GM23248 (cell line): ENCODE data around the gene OR51Q1. TPM values are rescaled to one million over a fixed set of nuclear protein-coding genes. Genes with fewer than 3 reads are reported as not detected.

Experiments
- DNase-seq: peaks from one replicate; pipeline ENCODE4 v3.0.0-alpha.2; 2015
- H2AFZ ChIP-seq: fragments of 200-600 bp; sonication (generic); 2 replicates; pipeline ENCODE4 v1.6.1; 2016; ENCODE audit warnings: antibody characterized with exemption
- H3F3A ChIP-seq: fragments of 200-600 bp; sonication (generic); 2 replicates; pipeline ENCODE4 v1.6.1; 2016; ENCODE audit warnings: mild to moderate bottlenecking, antibody characterized with exemption, mixed run types; ENCODE audit not compliant: insufficient read depth
- H3K27ac ChIP-seq: fragments of 200-600 bp; sonication (generic); 2 replicates; pipeline ENCODE4 v1.5.1; 2016; ENCODE audit warnings: mild to moderate bottlenecking
- H3K27me3 ChIP-seq: fragments of 200-600 bp; sonication (generic); replicated peaks from 2 replicates; pipeline ENCODE4 v1.6.1; 2016; ENCODE audit warnings: mild to moderate bottlenecking; ENCODE audit not compliant: insufficient read depth
- H3K36me3 ChIP-seq: fragments of 200-600 bp; sonication (generic); 2 replicates; pipeline ENCODE4 v1.6.1; 2016; ENCODE audit warnings: low read depth, mild to moderate bottlenecking
- H3K4me1 ChIP-seq: fragments of 200-600 bp; sonication (generic); 2 replicates; pipeline ENCODE4 v1.6.1; 2016; ENCODE audit warnings: mild to moderate bottlenecking; ENCODE audit not compliant: insufficient read depth
- H3K4me2 ChIP-seq: fragments of 200-600 bp; sonication (generic); one replicate; pipeline ENCODE4 v1.6.1; 2016; ENCODE audit warnings: mild to moderate bottlenecking; ENCODE audit not compliant: unreplicated experiment
- H3K4me3 ChIP-seq: fragments of 200-600 bp; sonication (generic); 2 replicates; pipeline ENCODE4 v1.5.1; 2016; ENCODE audit warnings: mild to moderate bottlenecking
- H3K79me2 ChIP-seq: fragments of 200-600 bp; sonication (generic); 2 replicates; pipeline ENCODE4 v1.6.1; 2016; ENCODE audit warnings: mild to moderate bottlenecking; ENCODE audit not compliant: insufficient read depth
- H3K9ac ChIP-seq: fragments of 200-600 bp; sonication (generic); 2 replicates; pipeline ENCODE4 v1.6.1; 2016; ENCODE audit warnings: mild to moderate bottlenecking
- H3K9me2 ChIP-seq: fragments of 200-600 bp; sonication (generic); 2 replicates; pipeline ENCODE4 v1.6.1; 2016; ENCODE audit warnings: mixed run types, mild to moderate bottlenecking, moderate library complexity; ENCODE audit not compliant: insufficient read depth
- H3K9me3 ChIP-seq: fragments of 200-600 bp; sonication (generic); one replicate; pipeline ENCODE4 v1.6.1; 2017; ENCODE audit warnings: low read depth
- H4K20me1 ChIP-seq: fragments of 200-600 bp; sonication (generic); 2 replicates; pipeline ENCODE4 v1.6.0; 2016; ENCODE audit not compliant: insufficient read depth
- EZH2 ChIP-seq: fragments of 200-600 bp; sonication (generic); IDR thresholded peaks from 2 replicates; pipeline ENCODE4 v1.6.1; 2018; ENCODE audit warnings: antibody characterized with exemption, mild to moderate bottlenecking; ENCODE audit not compliant: insufficient read depth, poor library complexity, severe bottlenecking
- EZH2phosphoT487 ChIP-seq: fragments of 200-600 bp; sonication (generic); IDR thresholded peaks from 2 replicates; pipeline ENCODE4 v1.6.1; 2018; ENCODE audit warnings: antibody characterized with exemption, moderate library complexity, mild to moderate bottlenecking, low read depth; ENCODE audit not compliant: insufficient read depth
- WGBS, 2 experiments: methylation state at CpG; one replicate each; pipeline ENCODE4 v1.1.6; 2015 to 2017; ENCODE audit warnings: low lambda C conversion rate in 2 of 2, low coverage in 1 of 2; ENCODE audit errors: missing lambda C conversion rate in 2 of 2; 5-methylcytosine and 5-hydroxymethylcytosine counted together
- in situ Hi-C: fragments of 300-500 bp; cut with MboI; formaldehyde crosslinking; loops from 2 replicates; pipeline ENCODE4 v1.15.0; 2020
- polyA plus RNA-seq: library from polyadenylated mRNA; unstranded; fragments of >200 nt; fragmentation: Nextera tagmentation; extraction: Ambion mirVana; gene quantifications from 2 replicates; pipeline ENCODE4 v1.2.1, GENCODE V29; 2016
- total RNA-seq: library from RNA; depleted of rRNA; stranded (reverse); fragments of >200 nt; shearing (Covaris generic); gene quantifications from 2 replicates; pipeline ENCODE4 v1.2.3, GENCODE V29; 2014; rRNA removed

The OR51Q1 gene
- total and polyA plus RNA-seq, 2 experiments from 2014 or later: not detected

GRCh38 chr11:5460983-5461621 is 39.2 kb downstream of the OR51Q1 start:
- Histone ChIP-seq H3K79me2 (no peaks in the 10 kb centered on the region), H3K4me2 (no peak overlapping the region), H3K9me2 (no peaks in the 10 kb centered on the region), H3K27ac (no peak overlapping the region), H4K20me1 (no peaks in the 10 kb centered on the region), H2AFZ (no peak overlapping the region), H3K9me3 (no peaks in the 10 kb centered on the region), H3K4me1 (no peaks in the 10 kb centered on the region), H3K36me3 (no peaks in the 10 kb centered on the region), H3K9ac (no peak overlapping the region), H3F3A (no peaks in the 10 kb centered on the region), H3K27me3 (no peaks in the 10 kb centered on the region), H3K4me3 (no peak overlapping the region)
- no peak for TF ChIP-seq EZH2phosphoT487
- no peak for TF ChIP-seq EZH2
- WGBS, 2 experiments: 55 to 60% methylated on average over 13 to 14 of the region's 14 CpGs
- in situ Hi-C loops: no loop called here
- DNase-seq: no peak

- 0 to 3% methylated on average over 2 of the region's 2 CpGs for WGBS, 2 experiments
- H3F3A ChIP-seq: no peaks in the 10 kb centered on the region
Measured at GRCh38 chr11:5467527-5467926, 45.6 kb downstream of the OR51Q1 start.

More at GRCh38 chr11:5467527-5467926, 45.6 kb downstream of the OR51Q1 start:
- Histone ChIP-seq H3K27ac (no peak overlapping the region), H3K9ac (no peak overlapping the region), H3K36me3 (no peaks in the 10 kb centered on the region), H3K4me3 (no peak overlapping the region), H3K4me1 (no peaks in the 10 kb centered on the region), H4K20me1 (no peaks in the 10 kb centered on the region), H3K9me3 (no peaks in the 10 kb centered on the region), H2AFZ (no peak overlapping the region), H3K4me2 (no peak overlapping the region), H3K79me2 (no peaks in the 10 kb centered on the region), H3K9me2 (no peaks in the 10 kb centered on the region), H3K27me3 (no peaks in the 10 kb centered on the region)
- DNase-seq: no peak
- in situ Hi-C loops: no loop called here
- TF ChIP-seq EZH2phosphoT487 (no peak), EZH2 (no peak)

Other genes with a start within 250 kb of the OR51Q1 start
- not detected in 2 replicates for gene OR51V1, start 221.4 kb upstream of the OR51Q1 start, total RNA-seq
- not detected in 2 replicates for gene OR51V1, start 221.4 kb upstream of the OR51Q1 start, polyA plus RNA-seq
- not detected in 2 replicates for gene HBB, start 195.0 kb upstream of the OR51Q1 start, total RNA-seq
- not detected in 2 replicates for gene HBB, start 195.0 kb upstream of the OR51Q1 start, polyA plus RNA-seq
- gene HBD, start 187.6 kb upstream of the OR51Q1 start, total RNA-seq: not detected in 2 replicates
- gene HBD, start 187.6 kb upstream of the OR51Q1 start, polyA plus RNA-seq: not detected in 2 replicates
- not detected in 2 replicates for gene HBG1, start 172.3 kb upstream of the OR51Q1 start, total RNA-seq
- not detected in 2 replicates for gene HBG1, start 172.3 kb upstream of the OR51Q1 start, polyA plus RNA-seq
- not detected in 2 replicates for gene HBG2, start 167.3 kb upstream of the OR51Q1 start, total RNA-seq
- gene HBG2, start 167.3 kb upstream of the OR51Q1 start, polyA plus RNA-seq: not detected in 2 replicates
- not detected in 2 replicates for gene HBE1, start 152.2 kb upstream of the OR51Q1 start, total RNA-seq
- gene HBE1, start 152.2 kb upstream of the OR51Q1 start, polyA plus RNA-seq: not detected in 2 replicates
- gene OR51B4, start 120.2 kb upstream of the OR51Q1 start, total RNA-seq: not detected in 2 replicates
- not detected in 2 replicates for gene OR51B4, start 120.2 kb upstream of the OR51Q1 start, polyA plus RNA-seq
- not detected in 2 replicates for gene OR51B2, start 97.8 kb upstream of the OR51Q1 start, total RNA-seq
- not detected in 2 replicates for gene OR51B2, start 97.8 kb upstream of the OR51Q1 start, polyA plus RNA-seq
- gene OR51B5, start 78.6 kb upstream of the OR51Q1 start, total RNA-seq: not detected in 2 replicates
- not detected in 2 replicates for gene OR51B5, start 78.6 kb upstream of the OR51Q1 start, polyA plus RNA-seq
- gene OR51B6, start 70.6 kb upstream of the OR51Q1 start, total RNA-seq: not detected in 2 replicates
- not detected in 2 replicates for gene OR51B6, start 70.6 kb upstream of the OR51Q1 start, polyA plus RNA-seq
- not detected in 2 replicates for gene OR51M1, start 38.3 kb upstream of the OR51Q1 start, total RNA-seq
- gene OR51M1, start 38.3 kb upstream of the OR51Q1 start, polyA plus RNA-seq: not detected in 2 replicates
- not detected in 2 replicates for gene OR51I1, start 19.4 kb downstream of the OR51Q1 start, total RNA-seq
- gene OR51I1, start 19.4 kb downstream of the OR51Q1 start, polyA plus RNA-seq: not detected in 2 replicates
- gene OR51I2, start 27.2 kb downstream of the OR51Q1 start, total RNA-seq: not detected in 2 replicates
- not detected in 2 replicates for gene OR51I2, start 27.2 kb downstream of the OR51Q1 start, polyA plus RNA-seq
- not detected in 2 replicates for gene OR52D1, start 66.6 kb downstream of the OR51Q1 start, total RNA-seq
- gene OR52D1, start 66.6 kb downstream of the OR51Q1 start, polyA plus RNA-seq: not detected in 2 replicates
- not detected in 2 replicates for gene UBQLN3, start 87.8 kb downstream of the OR51Q1 start, total RNA-seq
- not detected in 2 replicates for gene UBQLN3, start 87.8 kb downstream of the OR51Q1 start, polyA plus RNA-seq
- gene UBQLNL, start 94.6 kb downstream of the OR51Q1 start, total RNA-seq: 0.32 TPM in 1 of 2 replicates, not detected in the other
- 0.20 TPM in 1 of 2 replicates, not detected in the other for gene UBQLNL, start 94.6 kb downstream of the OR51Q1 start, polyA plus RNA-seq
- gene OR52H1, start 126.4 kb downstream of the OR51Q1 start, total RNA-seq: not detected in 2 replicates
- not detected in 2 replicates for gene OR52H1, start 126.4 kb downstream of the OR51Q1 start, polyA plus RNA-seq
- gene OR52B6, start 158.8 kb downstream of the OR51Q1 start, total RNA-seq: not detected in 2 replicates
- not detected in 2 replicates for gene OR52B6, start 158.8 kb downstream of the OR51Q1 start, polyA plus RNA-seq
- 2.3 and 3.6 TPM in 2 replicates for gene TRIM6, start 174.5 kb downstream of the OR51Q1 start, total RNA-seq
- 1.9 and 2.2 TPM in 2 replicates for gene TRIM6, start 174.5 kb downstream of the OR51Q1 start, polyA plus RNA-seq
- 5.1 and 12.1 TPM in 2 replicates for gene TRIM34, start 202.9 kb downstream of the OR51Q1 start, total RNA-seq
- gene TRIM34, start 202.9 kb downstream of the OR51Q1 start, polyA plus RNA-seq: 3.9 and 4.0 TPM in 2 replicates